Prostate gland (tissue), 2 donors: ENCODE results near the gene LEO1. TPM values are rescaled to one million over a fixed set of nuclear protein-coding genes. Genes with fewer than 3 reads are reported as not detected.

Experiments
- DNase-seq: peaks from one replicate; pipeline ENCODE4 v3.0.0-alpha.2; 2019; ENCODE audit warnings: low spot score
- H3K27ac ChIP-seq, 2 donors: fragments of 200-600 bp; sonication (generic); 2 replicates each; pipeline ENCODE4 v1.5.1; 2017 to 2019
- H3K27me3 ChIP-seq: fragments of 200-600 bp; sonication (generic); replicated peaks from 2 replicates; pipeline ENCODE4 v1.5.1; 2019; ENCODE audit not compliant: insufficient read depth
- H3K36me3 ChIP-seq, 2 donors: fragments of 200-600 bp; sonication (generic); 1 replicate in 1 of 2; 2 replicates in 1 of 2; pipeline versions ENCODE4 v1.5.1 to v1.8.1; 2017 to 2019
- H3K4me1 ChIP-seq: fragments of 200-600 bp; sonication (generic); replicated peaks from 2 replicates; pipeline ENCODE4 v1.5.1; 2019
- H3K4me3 ChIP-seq, 2 donors: fragments of 200-600 bp; sonication (generic); 2 replicates each; pipeline ENCODE4 v1.5.1; 2017 to 2019
- H3K9me3 ChIP-seq: fragments of 200-600 bp; sonication (generic); 2 replicates; pipeline ENCODE4 v1.5.1; 2017
- CTCF ChIP-seq, 4 experiments: fragments of 200-600 bp in 2 of 4; fragments of 450-650 bp in 2 of 4; sonication (generic) in 2 of 4; IDR thresholded peaks; 1 replicate in 3 of 4; 2 replicates in 1 of 4; pipeline ENCODE4 v1.5.1; 2016 to 2019; ENCODE audit warnings: antibody characterized with exemption in 4 of 4, mild to moderate bottlenecking in 2 of 4, moderate library complexity in 2 of 4
- POLR2A ChIP-seq: fragments of 450-650 bp; IDR thresholded peaks from one replicate; pipeline ENCODE4 v1.6.1; 2016; ENCODE audit warnings: antibody characterized with exemption, mild to moderate bottlenecking
- POLR2AphosphoS5 ChIP-seq: sonication (generic); formaldehyde crosslinking; IDR thresholded peaks from one replicate; pipeline ENCODE4 v1.6.1; 2017; ENCODE audit warnings: antibody characterized with exemption
- WGBS: methylation state at CpG from one replicate; pipeline ENCODE4 v1.1.5; 2018; 5-methylcytosine and 5-hydroxymethylcytosine counted together
- intact Hi-C: fragments of 100-400 bp; cut with DNase I; formaldehyde crosslinking; loops from one replicate; pipeline ENCODE4 v1.14.2; 2022
- total RNA-seq, 2 donors: library from RNA; depleted of rRNA; stranded (reverse); fragments of >200 nt; gene quantifications; one replicate each; pipeline ENCODE4 v1.1.0, GENCODE V29; 2016

LEO1 gene
- total RNA-seq, 2 donors from 2014 or later: 14.4 to 24.2 TPM

DNA sequence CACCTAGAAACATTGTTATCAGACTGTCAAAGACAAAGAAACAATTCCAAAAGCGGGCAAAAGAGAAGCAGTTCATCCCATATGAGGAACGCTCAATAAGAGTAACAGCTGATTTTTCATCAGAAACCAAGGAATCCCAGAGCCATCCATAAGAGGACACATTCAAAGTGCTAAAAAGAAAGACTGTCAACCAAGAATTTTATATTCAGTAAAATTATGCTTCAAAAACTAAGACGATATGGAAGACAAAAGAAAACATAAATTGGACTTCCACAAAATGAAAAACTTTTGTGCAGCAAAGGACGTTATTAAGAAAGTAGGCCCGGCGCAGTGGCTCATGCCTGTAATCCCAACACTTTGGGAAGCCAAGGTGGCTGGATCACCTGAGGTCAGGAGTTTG, 4.0 kb downstream of the LEO1 start:
- intact Hi-C loops: no loop called here
- no peaks in the 10 kb centered on the region for H3K4me1 ChIP-seq
- 64% methylated on average over 6 of the region's 6 CpGs for WGBS
- no peak for DNase-seq
- no peak overlapping the region for H3K4me3 ChIP-seq
- no peak for TF ChIP-seq POLR2AphosphoS5
- H3K9me3 ChIP-seq: no peaks in the 10 kb centered on the region
- H3K36me3 ChIP-seq: no peaks in the 10 kb centered on the region
- H3K27me3 ChIP-seq: no peaks in the 10 kb centered on the region
- H3K27ac ChIP-seq: no peak overlapping the region

DNA sequence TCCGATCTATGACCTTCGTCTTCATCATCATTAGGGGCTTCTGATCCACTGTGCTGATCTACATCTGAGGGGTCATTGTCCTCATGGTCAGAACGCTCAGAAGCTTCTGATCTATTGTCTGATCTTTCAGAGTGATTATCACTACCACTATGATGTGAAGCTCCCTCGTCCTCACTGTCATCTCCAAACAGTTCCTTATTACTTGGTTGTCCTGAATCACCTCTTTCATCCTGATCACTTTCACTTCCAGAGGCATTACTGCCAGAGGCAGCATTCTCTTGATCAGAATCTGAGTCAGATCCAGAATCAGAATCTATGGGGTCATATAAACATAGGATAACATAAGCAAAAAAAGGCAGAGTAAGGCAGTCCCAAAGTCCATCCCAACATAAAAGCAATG, 5.4 kb downstream of the LEO1 start:
- 96% methylated on average over 4 of the region's 4 CpGs for WGBS
- Histone ChIP-seq H3K27ac (no peak overlapping the region), H3K4me3 (no peak overlapping the region), H3K4me1 (no peaks in the 10 kb centered on the region), H3K36me3 (no peaks in the 10 kb centered on the region), H3K27me3 (no peaks in the 10 kb centered on the region), H3K9me3 (no peaks in the 10 kb centered on the region)
- DNase-seq: no peak
- intact Hi-C loops: no loop called here
- TF ChIP-seq POLR2A (no peak), CTCF (IDR thresholded peaks at IDR 0.05) (no peak), POLR2AphosphoS5 (no peak)

GRCh38 chr15:51965691-51966090, 5.9 kb downstream of the LEO1 start:
- Histone ChIP-seq H3K27me3 (no peaks in the 10 kb centered on the region), H3K4me3 (no peak overlapping the region), H3K36me3 (no peaks in the 10 kb centered on the region), H3K4me1 (no peaks in the 10 kb centered on the region), H3K27ac (no peak overlapping the region), H3K9me3 (no peaks in the 10 kb centered on the region)
- DNase-seq: no peak
- WGBS: 96% methylated on average over 4 of the region's 4 CpGs
- no peak for TF ChIP-seq POLR2AphosphoS5
- TF ChIP-seq CTCF (IDR thresholded peaks at IDR 0.05): no peak
- TF ChIP-seq POLR2A: no peak
- intact Hi-C loops: no loop called here

- Histone ChIP-seq H3K27ac (no peak overlapping the region), H3K36me3 (peaks cover 0 to under 1% of the 10 kb centered on the region in 2 donors), H3K4me1 (no peaks in the 10 kb centered on the region), H3K27me3 (no peaks in the 10 kb centered on the region), H3K4me3 (no peak overlapping the region), H3K9me3 (no peaks in the 10 kb centered on the region)
- TF ChIP-seq CTCF (IDR thresholded peaks at IDR 0.05) (no peak), POLR2AphosphoS5 (no peak), POLR2A (no peak)
- intact Hi-C loops: no loop called here
- WGBS: 95% methylated on average over 3 of the region's 3 CpGs
- no peak for DNase-seq
Measured at GRCh38 chr15:51955504-51955903, 16.1 kb downstream of the LEO1 start.

- H3K4me3 ChIP-seq: no peak overlapping the region
- H3K4me1 ChIP-seq: no peaks in the 10 kb centered on the region
- intact Hi-C loops: no loop called here
- no peaks in the 10 kb centered on the region for H3K9me3 ChIP-seq
- no peaks in the 10 kb centered on the region for H3K27me3 ChIP-seq
- peaks cover 0 to 5% of the 10 kb centered on the region in 2 donors for H3K36me3 ChIP-seq
- whole genome bisulfite sequencing: 97% methylated on average over 3 of the region's 3 CpGs
- H3K27ac ChIP-seq: no peak overlapping the region
- no peak for DNase-seq
- TF ChIP-seq CTCF (IDR thresholded peaks at IDR 0.05) (no peak), POLR2AphosphoS5 (no peak), POLR2A (no peak)
Measured at GRCh38 chr15:51952805-51953204, 18.8 kb downstream of the LEO1 start.
